Measurements from ENCODE around the gene KBTBD4. TPM values are rescaled to one million over a fixed set of nuclear protein-coding genes. Genes with fewer than 3 reads are reported as not detected.

KBTBD4 gene
- total and polyA plus RNA-seq, 2 of the 13 experiments (the other 11 are each of a cell fraction or from before 2014, with no cell fraction given), result 8.5 to 12.8 TPM

GRCh38 chr11:47587723-47588326 lies 9.1 kb upstream of the KBTBD4 start (continued):
- TF ChIP-seq PAXIP1 (CRISPR knock-in tag; conservative IDR thresholded peaks at IDR 0.05), result peak; percentile 59; the same call in 1 of the 2 replicates
- no peak for TF ChIP-seq ZNF34 (CRISPR knock-in tag; IDR thresholded peaks at IDR 0.05; ENCODE audit: borderline replicate concordance)
- peak; percentile 50; the same call in 1 of the 2 replicates for TF ChIP-seq ZBTB38 (CRISPR knock-in tag; IDR thresholded peaks at IDR 0.05)
- TF ChIP-seq RARG (CRISPR knock-in tag; IDR thresholded peaks at IDR 0.05; ENCODE audit: low read depth), result no peak
- no peak for TF ChIP-seq ZFP36L1 (CRISPR knock-in tag; IDR thresholded peaks at IDR 0.05)
- no peak for TF ChIP-seq U2AF2 (IDR thresholded peaks at IDR 0.05; ENCODE audit: low read depth, low read length)
- no peak for TF ChIP-seq NR0B2 (CRISPR knock-in tag; IDR thresholded peaks at IDR 0.05)
- TF ChIP-seq ZUFSP (CRISPR knock-in tag; IDR thresholded peaks at IDR 0.05; ENCODE audit: borderline replicate concordance), result no peak
- no peak for TF ChIP-seq ZBTB3 (CRISPR knock-in tag; IDR thresholded peaks at IDR 0.05; ENCODE audit: borderline replicate concordance, low read depth)
- TF ChIP-seq ZFP62 (CRISPR knock-in tag; IDR thresholded peaks at IDR 0.05), result no peak
- 0 out of 2 replicates have a peak, but pooled peaks have one; percentile 27 for TF ChIP-seq ZNF234 (CRISPR knock-in tag; conservative IDR thresholded peaks at IDR 0.05)
- no peak for TF ChIP-seq TBX3 (IDR thresholded peaks at IDR 0.05; ENCODE audit: borderline replicate concordance)
- TF ChIP-seq FOXK2 (IDR thresholded peaks at IDR 0.05), result no peak
- 0 out of 2 replicates have a peak, but pooled peaks have one; percentile 18 for TF ChIP-seq KDM2A (CRISPR knock-in tag; IDR thresholded peaks at IDR 0.05; ENCODE audit: borderline replicate concordance, low read depth)
- TF ChIP-seq ATF3 (CRISPR knock-in tag; IDR thresholded peaks at IDR 0.05), result no peak
- no peak for TF ChIP-seq HCFC1 (IDR thresholded peaks at IDR 0.05; ENCODE audit: low read depth, low read length)
- no peak for TF ChIP-seq ZNF512B (CRISPR knock-in tag; IDR thresholded peaks at IDR 0.05; ENCODE audit: borderline replicate concordance)
- TF ChIP-seq ZNF772 (CRISPR knock-in tag; IDR thresholded peaks at IDR 0.05), result no peak
- no peak for TF ChIP-seq HOXA7 (CRISPR knock-in tag; IDR thresholded peaks at IDR 0.05)
